Natural killer cell (primary cell): ENCODE results near the gene WWTR1. TPM values are rescaled to one million over a fixed set of nuclear protein-coding genes. Genes with fewer than 3 reads are reported as not detected.

Experiments
- ATAC-seq, 3 donors: fragments of 150-1000 bp in 2 of 3; fragments of 200-7000 bp in 1 of 3; cut with Tn5 transposase; 1 replicate in 1 of 3; 2 replicates in 2 of 3; pipeline ENCODE4 v1.10.0; 2021; ENCODE audit warnings: mild to moderate bottlenecking in 2 of 3, moderate library complexity in 2 of 3
- DNase-seq, 2 donors: peaks; one replicate each; pipeline versions ENCODE4 v3.0.0 to v3.0.0-alpha.2; 2013 to 2021; ENCODE audit warnings: mixed read lengths in 1 of 2
- H3K27ac ChIP-seq: one replicate; pipeline ENCODE4 v1.5.1; 2013; ENCODE audit warnings: mild to moderate bottlenecking, low read length
- H3K27me3 ChIP-seq: one replicate; pipeline ENCODE4 v1.6.1; 2013; ENCODE audit warnings: low read length; ENCODE audit not compliant: control insufficient read depth, insufficient read depth
- H3K36me3 ChIP-seq: one replicate; pipeline ENCODE4 v1.6.1; 2013; ENCODE audit warnings: low read length; ENCODE audit not compliant: control insufficient read depth, insufficient read depth
- H3K4me1 ChIP-seq: one replicate; pipeline ENCODE4 v1.6.1; 2013; ENCODE audit warnings: low read length; ENCODE audit not compliant: control insufficient read depth, insufficient read depth
- H3K4me3 ChIP-seq: one replicate; pipeline ENCODE4 v1.5.1; 2013; ENCODE audit warnings: low read length
- H3K9me3 ChIP-seq: one replicate; pipeline ENCODE4 v1.6.1; 2013; ENCODE audit warnings: low read length; ENCODE audit not compliant: control insufficient read depth, insufficient read depth
- H3K27ac Mint-ChIP-seq, 2 donors: one replicate each; pipeline ENCODE4 v1.8.0; 2022; ENCODE audit warnings: mild to moderate bottlenecking in 2 of 2, mixed read lengths in 2 of 2, moderate library complexity in 1 of 2
- H3K27me3 Mint-ChIP-seq, 2 donors: one replicate each; pipeline ENCODE4 v1.8.0; 2022; ENCODE audit warnings: low read depth in 2 of 2, mixed read lengths in 2 of 2
- H3K36me3 Mint-ChIP-seq: one replicate; pipeline ENCODE4 v1.8.0; 2022; ENCODE audit warnings: mixed read lengths
- H3K4me1 Mint-ChIP-seq, 2 donors: one replicate each; pipeline ENCODE4 v1.8.0; 2022; ENCODE audit warnings: mixed read lengths in 2 of 2
- H3K4me3 Mint-ChIP-seq: one replicate; pipeline ENCODE4 v1.8.0; 2022; ENCODE audit warnings: mild to moderate bottlenecking, moderate library complexity, mixed read lengths
- H3K9me3 Mint-ChIP-seq, 2 donors: one replicate each; pipeline ENCODE4 v1.8.0; 2022; ENCODE audit warnings: mixed read lengths in 2 of 2
- CTCF ChIP-seq: fragments of 200-600 bp; IDR thresholded peaks from one replicate; pipeline ENCODE4 v1.8.0; 2022; ENCODE audit warnings: antibody characterized with exemption
- WGBS: methylation state at CpG from one replicate; pipeline ENCODE4 v1.1.7; 2013; ENCODE audit warnings: missing lambda C conversion rate; ENCODE audit not compliant: insufficient coverage; 5-methylcytosine and 5-hydroxymethylcytosine counted together
- intact Hi-C: fragments of 100-400 bp; cut with micrococcal nuclease; formaldehyde crosslinking; loops from one replicate; pipeline ENCODE4 v1.14.2; 2022
- total RNA-seq, 4 donors: library from RNA; stranded (reverse); fragments of 120-200 nt in 1 of 4; gene quantifications; one replicate each; pipeline versions ENCODE4 v1.2.3 to v1.2.4, GENCODE V29; 2013 to 2022

The WWTR1 gene
- total RNA-seq, 3 donors from 2014 or later (not counting 1 experiment from before 2014, with no cell fraction given): 0.72 to 1.1 (median 0.73) TPM

- H3K36me3 ChIP-seq: no peaks in the 10 kb centered on the region
- H3K9me3 ChIP-seq: no peaks in the 10 kb centered on the region
- WGBS: 5% methylated on average over 10 of the region's 14 CpGs
- Mint-ChIP-seq H3K4me1 (peaks cover 28% of the 10 kb centered on the region in 2 donors), H3K27me3 (peaks cover 10 to 35% of the 10 kb centered on the region in 2 donors), H3K27ac (peak overlapping the region; percentile 9 to 74), H3K9me3 (no peaks in the 10 kb centered on the region), H3K36me3 (no peaks in the 10 kb centered on the region), H3K4me3 (peak overlapping the region; percentile 25)
- no peak overlapping the region for H3K4me3 ChIP-seq
- peak; percentile 23 to 24 for DNase-seq
- no peak for TF ChIP-seq CTCF
- H3K27me3 ChIP-seq: peaks cover 6% of the 10 kb centered on the region
- H3K27ac ChIP-seq: no peak overlapping the region
- peak; percentile 78 to 81 (median 80) for ATAC-seq
- H3K4me1 ChIP-seq: peaks cover 19% of the 10 kb centered on the region
- intact Hi-C loops: no loop called here
These were observed 150.1 kb downstream of the WWTR1 start for GRCh38 chr3:149507491-149508324.

DNA sequence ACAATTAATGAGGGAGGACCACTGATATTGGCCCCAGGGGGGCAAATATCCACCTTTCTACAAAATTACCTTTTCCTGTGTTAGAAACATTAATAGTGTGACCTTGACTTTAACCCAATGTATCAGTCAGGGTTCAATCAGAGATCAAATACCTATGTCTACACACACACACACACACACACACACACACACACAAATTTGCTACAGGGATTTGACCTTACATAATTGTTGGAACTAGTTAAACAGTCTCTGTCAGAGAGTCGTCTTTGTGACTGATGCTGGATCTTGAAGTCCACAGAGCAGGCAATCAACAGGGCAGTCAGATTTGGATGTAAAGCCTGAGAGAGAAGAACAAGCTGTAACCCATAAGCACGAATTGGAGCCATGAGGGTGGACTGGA is 150.9 kb downstream of the WWTR1 start:
- DNase-seq (no peak), ATAC-seq (no peak)
- Mint-ChIP-seq H3K4me1 (peaks cover 20 to 23% of the 10 kb centered on the region in 2 donors), H3K27ac (peak overlapping the region; percentile 9 to 74), H3K9me3 (no peaks in the 10 kb centered on the region), H3K36me3 (no peaks in the 10 kb centered on the region), H3K27me3 (peaks cover 9 to 29% of the 10 kb centered on the region in 2 donors), H3K4me3 (no peak overlapping the region)
- H3K27me3 ChIP-seq: peaks cover 2% of the 10 kb centered on the region
- H3K9me3 ChIP-seq: no peaks in the 10 kb centered on the region
- H3K36me3 ChIP-seq: no peaks in the 10 kb centered on the region
- no peak overlapping the region for H3K27ac ChIP-seq
- no peak overlapping the region for H3K4me3 ChIP-seq
- H3K4me1 ChIP-seq: peaks cover 19% of the 10 kb centered on the region
- WGBS: 70% methylated on average over 2 of the region's 2 CpGs
- intact Hi-C loops: no loop called here
- TF ChIP-seq CTCF: no peak

GRCh38 chr3:149506540-149506939 is 151.3 kb downstream of the WWTR1 start:
- Histone ChIP-seq H3K36me3 (no peaks in the 10 kb centered on the region), H3K9me3 (no peaks in the 10 kb centered on the region), H3K27ac (no peak overlapping the region), H3K4me3 (no peak overlapping the region), H3K4me1 (peaks cover 19% of the 10 kb centered on the region), H3K27me3 (peaks cover 2% of the 10 kb centered on the region)
- Mint-ChIP-seq H3K4me1 (peaks cover 20 to 23% of the 10 kb centered on the region in 2 donors), H3K27ac (no peak overlapping the region), H3K9me3 (no peaks in the 10 kb centered on the region), H3K36me3 (no peaks in the 10 kb centered on the region), H3K27me3 (peaks cover 10 to 32% of the 10 kb centered on the region in 2 donors), H3K4me3 (no peak overlapping the region)
- TF ChIP-seq CTCF: no peak
- 100% methylated on average over 1 of the region's 1 CpG for WGBS
- intact Hi-C loops: no loop called here
- no peak for ATAC-seq
- DNase-seq: no peak
